ENCODE results near the gene MCF2L.

Gene MCF2L

GRCh38 chr13:113018676-113019465 is 49.9 kb downstream of the MCF2L start:
- H3K4me1 ChIP-seq (ENCODE audit: control insufficient read depth, low read depth, low read length), result peaks cover 15% of the 10 kb centered on the region
- H3K27me3 ChIP-seq (ENCODE audit: control insufficient read depth, insufficient read depth, low read length), result no peaks in the 10 kb centered on the region

GRCh38 chr13:113020323-113021080 is 51.5 kb downstream of the MCF2L start:
- Histone ChIP-seq H3K27ac (ENCODE audit: low read length) (no peak overlapping the region), H3K9me3 (ENCODE audit: control insufficient read depth, low read depth, low read length) (no peaks in the 10 kb centered on the region), H3K27me3 (ENCODE audit: control insufficient read depth, insufficient read depth, low read length) (no peaks in the 10 kb centered on the region), H3K36me3 (ENCODE audit: control insufficient read depth, low read depth, low read length) (no peaks in the 10 kb centered on the region), H3K9ac (ENCODE audit: low read length) (no peak overlapping the region), H3K4me1 (ENCODE audit: control insufficient read depth, low read depth, low read length) (peaks cover 16% of the 10 kb centered on the region), H3K4me3 (ENCODE audit: low read length) (no peak overlapping the region)

More at GRCh38 chr13:113018676-113019465, 49.9 kb downstream of the MCF2L start:
- no peak overlapping the region for H3K4me3 ChIP-seq (ENCODE audit: low read length)
- no peak overlapping the region for H3K9ac ChIP-seq (ENCODE audit: low read length)
- no peak overlapping the region for H3K27ac ChIP-seq (ENCODE audit: low read length)
- no peaks in the 10 kb centered on the region for H3K36me3 ChIP-seq (ENCODE audit: control insufficient read depth, low read depth, low read length)
- H3K9me3 ChIP-seq (ENCODE audit: control insufficient read depth, low read depth, low read length), result no peaks in the 10 kb centered on the region

GRCh38 chr13:113021391-113021790 is 52.4 kb downstream of the MCF2L start:
- no peak overlapping the region for H3K9ac ChIP-seq (ENCODE audit: low read length)
- H3K36me3 ChIP-seq (ENCODE audit: control insufficient read depth, low read depth, low read length), result no peaks in the 10 kb centered on the region
- no peak overlapping the region for H3K27ac ChIP-seq (ENCODE audit: low read length)

GRCh38 chr13:113021811-113022210 is 52.8 kb downstream of the MCF2L start:
- Histone ChIP-seq H3K9ac (ENCODE audit: low read length) (no peak overlapping the region), H3K36me3 (ENCODE audit: control insufficient read depth, low read depth, low read length) (no peaks in the 10 kb centered on the region), H3K9me3 (ENCODE audit: control insufficient read depth, low read depth, low read length) (no peaks in the 10 kb centered on the region), H3K27me3 (ENCODE audit: control insufficient read depth, insufficient read depth, low read length) (no peaks in the 10 kb centered on the region), H3K4me1 (ENCODE audit: control insufficient read depth, low read depth, low read length) (peaks cover 16% of the 10 kb centered on the region), H3K27ac (ENCODE audit: low read length) (no peak overlapping the region), H3K4me3 (ENCODE audit: low read length) (no peak overlapping the region)

More at GRCh38 chr13:113021391-113021790, 52.4 kb downstream of the MCF2L start:
- H3K27me3 ChIP-seq (ENCODE audit: control insufficient read depth, insufficient read depth, low read length), result no peaks in the 10 kb centered on the region
- peaks cover 16% of the 10 kb centered on the region for H3K4me1 ChIP-seq (ENCODE audit: control insufficient read depth, low read depth, low read length)
- H3K9me3 ChIP-seq (ENCODE audit: control insufficient read depth, low read depth, low read length), result no peaks in the 10 kb centered on the region
- H3K4me3 ChIP-seq (ENCODE audit: low read length), result no peak overlapping the region

GRCh38 chr13:113022391-113022744 is 53.4 kb downstream of the MCF2L start:
- Histone ChIP-seq H3K9me3 (ENCODE audit: control insufficient read depth, low read depth, low read length) (no peaks in the 10 kb centered on the region), H3K4me1 (ENCODE audit: control insufficient read depth, low read depth, low read length) (peaks cover 16% of the 10 kb centered on the region), H3K27ac (ENCODE audit: low read length) (peak overlapping the region; percentile 24), H3K36me3 (ENCODE audit: control insufficient read depth, low read depth, low read length) (no peaks in the 10 kb centered on the region), H3K27me3 (ENCODE audit: control insufficient read depth, insufficient read depth, low read length) (no peaks in the 10 kb centered on the region), H3K9ac (ENCODE audit: low read length) (peak overlapping the region; percentile 40), H3K4me3 (ENCODE audit: low read length) (no peak overlapping the region)

GRCh38 chr13:113022745-113023574 is 53.9 kb downstream of the MCF2L start:
- no peaks in the 10 kb centered on the region for H3K27me3 ChIP-seq (ENCODE audit: control insufficient read depth, insufficient read depth, low read length)
- peaks cover 16% of the 10 kb centered on the region for H3K4me1 ChIP-seq (ENCODE audit: control insufficient read depth, low read depth, low read length)
- no peaks in the 10 kb centered on the region for H3K36me3 ChIP-seq (ENCODE audit: control insufficient read depth, low read depth, low read length)
- H3K9me3 ChIP-seq (ENCODE audit: control insufficient read depth, low read depth, low read length), result no peaks in the 10 kb centered on the region
- peak overlapping the region; percentile 24 for H3K27ac ChIP-seq (ENCODE audit: low read length)
- H3K4me3 ChIP-seq (ENCODE audit: low read length), result no peak overlapping the region
- peak overlapping the region; percentile 40 for H3K9ac ChIP-seq (ENCODE audit: low read length)

GRCh38 chr13:113023694-113024430 is 54.8 kb downstream of the MCF2L start:
- Histone ChIP-seq H3K27me3 (ENCODE audit: control insufficient read depth, insufficient read depth, low read length) (no peaks in the 10 kb centered on the region), H3K27ac (ENCODE audit: low read length) (no peak overlapping the region), H3K9ac (ENCODE audit: low read length) (peak overlapping the region; percentile 40), H3K4me3 (ENCODE audit: low read length) (no peak overlapping the region), H3K36me3 (ENCODE audit: control insufficient read depth, low read depth, low read length) (no peaks in the 10 kb centered on the region), H3K4me1 (ENCODE audit: control insufficient read depth, low read depth, low read length) (peaks cover 16% of the 10 kb centered on the region), H3K9me3 (ENCODE audit: control insufficient read depth, low read depth, low read length) (no peaks in the 10 kb centered on the region)

GRCh38 chr13:113024466-113024865 is 55.5 kb downstream of the MCF2L start:
- H3K27me3 ChIP-seq (ENCODE audit: control insufficient read depth, insufficient read depth, low read length), result no peaks in the 10 kb centered on the region
- H3K9me3 ChIP-seq (ENCODE audit: control insufficient read depth, low read depth, low read length), result no peaks in the 10 kb centered on the region
- H3K27ac ChIP-seq (ENCODE audit: low read length), result no peak overlapping the region
- peaks cover 16% of the 10 kb centered on the region for H3K4me1 ChIP-seq (ENCODE audit: control insufficient read depth, low read depth, low read length)
- no peaks in the 10 kb centered on the region for H3K36me3 ChIP-seq (ENCODE audit: control insufficient read depth, low read depth, low read length)
- no peak overlapping the region for H3K4me3 ChIP-seq (ENCODE audit: low read length)
- no peak overlapping the region for H3K9ac ChIP-seq (ENCODE audit: low read length)

- Histone ChIP-seq H3K27me3 (ENCODE audit: control insufficient read depth, insufficient read depth, low read length) (no peaks in the 10 kb centered on the region), H3K9ac (ENCODE audit: low read length) (no peak overlapping the region), H3K27ac (ENCODE audit: low read length) (no peak overlapping the region), H3K4me3 (ENCODE audit: low read length) (no peak overlapping the region), H3K4me1 (ENCODE audit: control insufficient read depth, low read depth, low read length) (peaks cover 16% of the 10 kb centered on the region), H3K36me3 (ENCODE audit: control insufficient read depth, low read depth, low read length) (no peaks in the 10 kb centered on the region), H3K9me3 (ENCODE audit: control insufficient read depth, low read depth, low read length) (no peaks in the 10 kb centered on the region)
Measured at GRCh38 chr13:113026391-113026910, 57.4 kb downstream of the MCF2L start.

GRCh38 chr13:113027095-113027494 is 58.1 kb downstream of the MCF2L start:
- no peak overlapping the region for H3K27ac ChIP-seq (ENCODE audit: low read length)
- H3K27me3 ChIP-seq (ENCODE audit: control insufficient read depth, insufficient read depth, low read length), result no peaks in the 10 kb centered on the region
- H3K4me3 ChIP-seq (ENCODE audit: low read length), result no peak overlapping the region
- no peaks in the 10 kb centered on the region for H3K36me3 ChIP-seq (ENCODE audit: control insufficient read depth, low read depth, low read length)
- H3K9me3 ChIP-seq (ENCODE audit: control insufficient read depth, low read depth, low read length), result no peaks in the 10 kb centered on the region
- H3K9ac ChIP-seq (ENCODE audit: low read length), result no peak overlapping the region
- H3K4me1 ChIP-seq (ENCODE audit: control insufficient read depth, low read depth, low read length), result peaks cover 16% of the 10 kb centered on the region

Measured in iPS-18a (cell line).